Choroid plexus epithelial cell (primary cell): ENCODE results near the gene ORC6.
"Not testable (repeated sequence)": the region's sequence is repeated elsewhere in the genome, so short reads cannot be mapped to it uniquely, and the experiment has no call there.

Experiments
- DNase-seq: peaks from one replicate; pipeline ENCODE4 v3.0.0-alpha.2; 2010; ENCODE audit warnings: low read depth
- H3K4me3 ChIP-seq: 2 replicates; pipeline ENCODE4 v1.5.1; 2011; ENCODE audit warnings: low read depth, mild to moderate bottlenecking, control low read depth, low read length, moderate library complexity
- TF ChIP-seq, protein P1 (sequence below): conservative IDR thresholded peaks from 2 replicates; pipeline ENCODE4 v1.5.1; 2011; ENCODE audit warnings: low read depth, mild to moderate bottlenecking, control low read depth, inconsistent platforms, low read length, moderate library complexity

Gene ORC6

DNA sequence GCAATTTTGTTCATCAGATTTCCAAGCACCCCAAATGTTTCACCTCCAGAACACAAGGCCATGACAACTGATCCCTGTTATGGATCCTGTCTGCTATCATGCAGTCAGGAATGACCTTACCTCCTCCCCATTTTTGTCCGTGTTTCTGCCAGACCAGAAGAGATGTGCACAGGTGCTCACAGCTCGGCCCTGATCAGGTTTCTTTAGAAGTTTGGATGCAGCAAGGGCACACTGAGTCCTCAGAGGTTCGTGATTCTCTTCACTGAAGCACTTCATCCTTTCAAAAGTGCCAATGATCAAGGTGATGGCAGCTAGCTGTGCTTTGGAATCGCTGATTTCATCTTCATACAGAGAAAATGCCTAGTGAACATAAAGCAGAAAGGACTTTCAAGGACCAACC, 27.3 kb upstream of the ORC6 start:
- no peak overlapping the region for H3K4me3 ChIP-seq
- TF ChIP-seq, protein P1, sequence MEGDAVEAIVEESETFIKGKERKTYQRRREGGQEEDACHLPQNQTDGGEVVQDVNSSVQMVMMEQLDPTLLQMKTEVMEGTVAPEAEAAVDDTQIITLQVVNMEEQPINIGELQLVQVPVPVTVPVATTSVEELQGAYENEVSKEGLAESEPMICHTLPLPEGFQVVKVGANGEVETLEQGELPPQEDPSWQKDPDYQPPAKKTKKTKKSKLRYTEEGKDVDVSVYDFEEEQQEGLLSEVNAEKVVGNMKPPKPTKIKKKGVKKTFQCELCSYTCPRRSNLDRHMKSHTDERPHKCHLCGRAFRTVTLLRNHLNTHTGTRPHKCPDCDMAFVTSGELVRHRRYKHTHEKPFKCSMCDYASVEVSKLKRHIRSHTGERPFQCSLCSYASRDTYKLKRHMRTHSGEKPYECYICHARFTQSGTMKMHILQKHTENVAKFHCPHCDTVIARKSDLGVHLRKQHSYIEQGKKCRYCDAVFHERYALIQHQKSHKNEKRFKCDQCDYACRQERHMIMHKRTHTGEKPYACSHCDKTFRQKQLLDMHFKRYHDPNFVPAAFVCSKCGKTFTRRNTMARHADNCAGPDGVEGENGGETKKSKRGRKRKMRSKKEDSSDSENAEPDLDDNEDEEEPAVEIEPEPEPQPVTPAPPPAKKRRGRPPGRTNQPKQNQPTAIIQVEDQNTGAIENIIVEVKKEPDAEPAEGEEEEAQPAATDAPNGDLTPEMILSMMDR = no peak
- no peak for DNase-seq

DNA sequence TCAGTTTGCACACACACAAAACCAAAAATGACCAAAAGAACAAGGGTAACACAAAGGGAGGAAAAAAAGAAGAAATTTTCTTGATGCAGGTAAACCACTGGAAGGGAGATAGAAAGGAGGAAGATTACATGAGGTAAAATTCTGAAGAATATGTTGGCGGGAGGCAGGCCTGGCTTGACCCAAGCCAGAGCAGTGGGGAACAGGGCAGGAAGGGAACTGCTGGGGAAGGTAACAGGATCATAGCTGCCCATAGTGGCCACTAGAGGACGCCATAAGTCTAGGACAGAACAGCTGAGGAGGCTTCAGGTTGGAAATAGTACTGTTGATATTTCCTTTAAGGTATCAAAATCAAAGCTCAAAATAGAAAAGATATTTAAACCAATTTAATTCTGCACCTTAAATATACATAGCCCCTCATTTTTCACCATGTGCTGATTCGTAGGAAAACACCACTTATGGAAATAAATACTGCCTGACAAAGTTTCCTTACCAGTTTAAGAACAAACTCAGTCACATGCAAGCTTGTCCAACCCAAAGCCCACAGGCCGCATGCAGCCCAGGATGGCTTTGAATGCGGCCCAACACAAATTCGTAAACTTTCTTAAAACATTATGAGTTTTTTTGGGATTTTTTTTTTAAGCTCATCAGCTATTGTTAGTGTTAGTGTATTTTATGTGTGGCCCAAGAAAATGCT, 16.0 kb upstream of the ORC6 start:
- H3K4me3 ChIP-seq = no peak overlapping the region
- TF ChIP-seq, protein P1 = peak; percentile 99
- DNase-seq = peak; percentile 86

DNA sequence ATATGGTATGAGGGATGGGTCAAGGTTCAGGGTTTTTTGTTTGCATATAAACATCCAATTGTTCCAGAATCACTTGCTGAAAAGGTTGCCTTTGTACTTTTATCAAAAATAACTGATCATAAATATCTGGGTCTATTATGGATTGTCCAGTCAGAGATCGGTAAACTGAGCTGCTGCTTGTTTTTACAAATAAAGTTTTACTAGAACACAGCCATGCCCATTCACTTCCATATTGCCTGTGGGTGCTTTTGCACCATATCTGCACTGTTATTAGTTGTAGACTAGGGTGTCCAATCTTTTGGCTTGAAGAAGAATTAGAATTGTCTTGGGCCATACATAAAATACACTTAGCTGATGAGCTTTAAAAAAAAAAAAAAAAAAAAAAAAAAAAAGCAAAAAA, 11.5 kb upstream of the ORC6 start:
- not testable (repeated sequence) for DNase-seq

DNA sequence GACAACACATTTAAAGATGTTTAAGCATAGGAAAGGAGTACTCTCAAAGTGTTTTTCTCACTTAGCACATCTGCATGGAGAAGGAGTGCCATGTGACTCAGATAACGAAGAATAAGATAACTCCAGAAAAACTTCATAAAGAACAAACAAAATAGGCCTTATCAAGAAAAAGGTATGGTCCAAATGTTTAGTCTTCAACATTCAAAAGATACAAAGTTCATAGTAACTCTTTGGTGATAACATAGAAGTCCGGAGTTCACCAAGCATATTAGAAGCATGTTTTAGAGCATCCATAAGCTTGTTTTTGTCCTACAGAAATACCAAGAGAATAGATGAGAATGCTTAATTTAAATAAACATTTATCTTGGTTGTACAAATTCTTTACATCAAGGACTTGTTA, 7.6 kb upstream of the ORC6 start:
- not testable (repeated sequence) for DNase-seq

More for the DNA sequence above, 11.5 kb upstream of the ORC6 start:
- not testable (repeated sequence) for H3K4me3 ChIP-seq

DNA sequence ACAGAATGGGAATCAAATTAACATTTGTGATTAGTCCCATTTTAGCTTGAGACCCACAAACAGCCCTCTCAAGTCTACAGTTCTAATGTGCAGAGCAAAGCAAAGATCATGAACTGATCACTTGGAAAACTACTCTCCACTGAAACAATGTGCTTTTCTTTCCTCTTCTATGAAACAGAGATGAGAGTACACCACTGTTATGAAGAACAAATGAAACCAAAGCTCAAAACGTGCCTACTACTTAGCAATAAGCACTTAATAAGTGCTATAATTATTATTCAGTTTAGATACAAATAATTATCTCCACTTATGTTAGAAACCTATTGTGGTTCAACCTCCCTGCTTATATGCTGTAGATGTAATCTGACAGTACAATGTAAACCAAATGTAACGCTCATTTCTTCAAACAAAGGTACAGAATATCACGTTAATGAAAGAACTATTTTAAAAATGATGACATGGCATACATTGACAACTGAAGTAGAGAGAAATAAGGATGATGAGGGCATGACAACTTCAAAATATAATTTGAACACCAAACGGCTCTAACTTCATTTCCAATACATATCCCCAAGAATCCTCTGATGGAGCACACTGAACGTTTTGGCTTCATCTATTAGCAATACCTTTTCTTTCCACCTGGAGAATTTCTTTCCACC, 2.5 kb upstream of the ORC6 start:
- H3K4me3 ChIP-seq = peak overlapping the region; percentile 1
- TF ChIP-seq, protein P1 = no peak
- DNase-seq = no peak

More for the DNA sequence above, 7.6 kb upstream of the ORC6 start:
- H3K4me3 ChIP-seq = not testable (repeated sequence)

DNA sequence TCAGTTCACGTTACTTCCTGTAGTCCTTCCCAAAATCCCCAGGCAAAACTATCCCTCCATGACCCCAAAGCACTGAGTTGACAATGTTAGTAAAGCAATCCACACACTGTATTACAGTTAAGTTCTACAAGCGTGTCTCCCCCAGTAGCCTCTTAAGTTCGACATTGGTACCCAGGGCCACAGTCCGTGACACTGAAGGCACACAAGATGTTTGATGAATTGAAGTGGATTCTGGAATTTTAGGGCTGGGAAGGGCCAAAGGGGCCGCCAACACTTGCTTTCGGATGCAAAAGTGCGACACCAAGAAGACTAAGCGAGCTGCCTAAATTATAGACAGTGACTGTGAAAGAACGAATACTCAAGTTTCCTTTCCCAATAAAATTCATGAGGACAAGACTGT, 2.0 kb upstream of the ORC6 start:
- TF ChIP-seq, protein P1 = no peak
- H3K4me3 ChIP-seq = peak overlapping the region; percentile 93
- DNase-seq = no peak

DNA sequence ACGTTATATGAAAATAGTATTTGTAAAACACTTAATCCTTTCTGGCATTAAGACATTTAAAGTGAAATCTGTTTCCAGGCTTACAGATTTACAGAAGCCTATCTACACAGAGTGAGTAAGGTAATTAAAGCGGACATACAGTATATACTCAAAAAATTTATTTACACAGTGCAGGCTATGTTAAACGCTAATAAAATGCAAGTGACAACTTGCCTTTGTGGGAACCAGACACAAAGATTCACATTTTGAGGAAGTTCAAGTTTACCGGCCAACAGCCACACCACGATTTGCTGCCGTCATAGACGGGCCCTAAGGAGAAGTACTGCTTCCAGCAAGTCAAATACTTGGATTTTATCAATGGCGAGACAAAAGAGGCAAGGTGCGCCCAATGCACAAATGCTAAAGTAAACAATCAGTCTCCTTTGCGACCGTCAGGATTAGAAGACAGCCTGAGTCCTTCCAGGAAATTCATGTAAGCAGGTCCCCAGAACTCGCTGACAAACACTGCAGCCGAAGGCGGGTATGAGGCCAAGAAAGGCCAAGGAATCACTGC, 1.3 kb upstream of the ORC6 start:
- peak overlapping the region; percentile 93 for H3K4me3 ChIP-seq
- TF ChIP-seq, protein P1 = peak; percentile 19
- DNase-seq = peak; percentile 35
